ENCODE results near the gene JPT1. TPM values are rescaled to one million over a fixed set of nuclear protein-coding genes. Genes with fewer than 3 reads are reported as not detected.

The JPT1 gene
- 265 and 275 TPM in 2 replicates for total RNA-seq (2021)
- long read RNA-seq, partial matches to known transcripts = 0 of 8 reads
- long read RNA-seq, other reads (novel, unspliced or antisense) = 8 of 8 reads

DNA sequence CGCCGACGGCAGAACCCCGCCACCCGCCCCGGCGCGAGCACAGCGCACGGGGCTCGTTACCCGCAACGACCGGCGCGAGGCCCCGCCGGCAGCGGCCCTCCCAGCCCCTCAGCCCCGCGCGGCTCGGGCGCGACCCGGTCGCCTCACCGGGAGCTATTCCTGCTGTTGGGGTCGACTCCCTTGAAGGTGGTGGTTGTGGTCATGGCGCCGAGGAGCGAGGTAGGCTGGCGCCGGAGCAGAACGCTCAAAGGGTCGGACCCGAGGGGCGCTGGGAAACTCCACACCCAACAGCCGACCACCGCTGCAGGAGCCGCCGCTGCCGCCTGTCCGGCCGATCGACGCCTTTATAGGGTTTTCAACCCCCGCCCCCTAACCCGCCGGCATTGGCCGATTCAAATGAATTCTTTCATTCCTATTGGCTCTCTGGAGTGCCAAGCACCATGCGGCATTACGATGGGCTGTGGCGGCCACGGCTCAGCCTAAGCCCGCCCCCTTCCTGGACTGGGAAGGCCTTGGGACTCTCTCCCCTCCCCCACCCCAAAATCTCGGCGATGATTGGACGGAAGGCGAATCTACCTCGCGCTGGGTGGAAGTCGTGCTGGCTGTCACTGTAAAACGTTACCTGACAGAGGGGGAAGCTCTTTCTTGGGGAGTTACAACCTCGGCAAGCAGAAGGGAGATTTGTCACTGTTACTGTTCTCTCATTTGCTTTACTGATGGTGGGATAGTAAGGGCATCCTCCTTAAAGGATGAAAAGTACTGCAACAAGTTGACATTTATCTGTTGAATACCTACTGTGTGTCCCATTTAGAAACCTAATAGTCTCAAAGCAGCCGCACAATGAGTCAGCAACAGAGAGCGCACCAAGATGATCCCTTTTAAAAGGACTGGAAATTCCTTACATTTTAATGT is at the start of gene JPT1:
Gene JPT1, minus strand, starts transcription at position 318 of the 912 bp plus-strand sequence. Its CDS starts 115 bp downstream, at position 203.
- Mint-ChIP-seq H3K36me3 (ENCODE audit: insufficient read depth in 1 of 3, low read depth in 3 of 3) (peaks cover 15 to 32% (median 16%) of the 10 kb centered on the region in 3 experiments), H3K4me1 (peaks cover 27 to 45% of the 10 kb centered on the region in 2 experiments), H3K27ac (peak within 1 kb of the TSS; percentile 89 to 96 (median 94)), H3K27me3 (ENCODE audit: low read depth) (peaks cover 2% of the 10 kb centered on the region; the same call in 1 of the 2 replicates), H3K9me3 (peaks cover 0 to 8% of the 10 kb centered on the region in 2 experiments; a peak in 2 of 5 replicates), H3K4me3 (peak within 1 kb of the TSS; percentile 94 to 99)
- H3K9ac ChIP-seq (ENCODE audit: extremely low read depth, insufficient read length, low read length) = peak within 1 kb of the TSS; percentile 90
- no peak within 1 kb of the TSS for H2BK20ac ChIP-seq (ENCODE audit: low read depth, low read length, poor library complexity, severe bottlenecking)
- peaks cover 36% of the 10 kb centered on the region for H3K79me2 ChIP-seq (ENCODE audit: insufficient read depth, low read length)
- no peak within 1 kb of the TSS for H2AK5ac ChIP-seq (ENCODE audit: insufficient read length, low read length)
- no peak within 1 kb of the TSS for H3T11ph ChIP-seq (ENCODE audit: low read length)
- no CpG with 5 or more reads among the region's 67 CpGs for WGBS (ENCODE audit: extremely low coverage, insufficient read length, low lambda C conversion rate)
- DNase-seq = peak; percentile 100
- no peak within 1 kb of the TSS for H2BK12ac ChIP-seq (ENCODE audit: insufficient read length, low read depth, low read length)
- no peak within 1 kb of the TSS for H3K23ac ChIP-seq (ENCODE audit: insufficient read length, low read depth, low read length)
- no peaks in the 10 kb centered on the region for H3K4me1 ChIP-seq (ENCODE audit: insufficient read depth, low read length)
- peaks cover 8% of the 10 kb centered on the region for H3K23me2 ChIP-seq (ENCODE audit: insufficient read length, low read depth, low read length, poor library complexity, severe bottlenecking)
- H3K14ac ChIP-seq (ENCODE audit: insufficient read depth, low read length) = peak within 1 kb of the TSS; percentile 67
- peak within 1 kb of the TSS; percentile 95 for H3K4me2 ChIP-seq (ENCODE audit: insufficient read depth, insufficient read length, low read length)
- no peaks in the 10 kb centered on the region for H3K27me3 ChIP-seq (ENCODE audit: insufficient read depth, low read length)
- H2BK15ac ChIP-seq (ENCODE audit: low read depth, low read length) = no peak within 1 kb of the TSS
- no peaks in the 10 kb centered on the region for H3K79me1 ChIP-seq (ENCODE audit: insufficient read depth, low read depth, low read length, poor library complexity, severe bottlenecking)
- no peak within 1 kb of the TSS for H2AFZ ChIP-seq (ENCODE audit: low read length)
- H3K27ac ChIP-seq (ENCODE audit: insufficient read length, low read depth, low read length) = no peak within 1 kb of the TSS
- H3K18ac ChIP-seq (ENCODE audit: insufficient read length, low read depth, low read length) = peak within 1 kb of the TSS; percentile 39
- H4K8ac ChIP-seq (replicated peaks; ENCODE audit: insufficient read length, low read depth, low read length) = no peak within 1 kb of the TSS
- H3K56ac ChIP-seq (ENCODE audit: insufficient read length, low read depth, low read length) = no peak within 1 kb of the TSS
- TF ChIP-seq, protein P1, sequence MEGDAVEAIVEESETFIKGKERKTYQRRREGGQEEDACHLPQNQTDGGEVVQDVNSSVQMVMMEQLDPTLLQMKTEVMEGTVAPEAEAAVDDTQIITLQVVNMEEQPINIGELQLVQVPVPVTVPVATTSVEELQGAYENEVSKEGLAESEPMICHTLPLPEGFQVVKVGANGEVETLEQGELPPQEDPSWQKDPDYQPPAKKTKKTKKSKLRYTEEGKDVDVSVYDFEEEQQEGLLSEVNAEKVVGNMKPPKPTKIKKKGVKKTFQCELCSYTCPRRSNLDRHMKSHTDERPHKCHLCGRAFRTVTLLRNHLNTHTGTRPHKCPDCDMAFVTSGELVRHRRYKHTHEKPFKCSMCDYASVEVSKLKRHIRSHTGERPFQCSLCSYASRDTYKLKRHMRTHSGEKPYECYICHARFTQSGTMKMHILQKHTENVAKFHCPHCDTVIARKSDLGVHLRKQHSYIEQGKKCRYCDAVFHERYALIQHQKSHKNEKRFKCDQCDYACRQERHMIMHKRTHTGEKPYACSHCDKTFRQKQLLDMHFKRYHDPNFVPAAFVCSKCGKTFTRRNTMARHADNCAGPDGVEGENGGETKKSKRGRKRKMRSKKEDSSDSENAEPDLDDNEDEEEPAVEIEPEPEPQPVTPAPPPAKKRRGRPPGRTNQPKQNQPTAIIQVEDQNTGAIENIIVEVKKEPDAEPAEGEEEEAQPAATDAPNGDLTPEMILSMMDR (conservative IDR thresholded peaks at IDR 0.05) = no peak
- H2BK120ac ChIP-seq (ENCODE audit: low read depth, low read length, poor library complexity, severe bottlenecking) = no peak within 1 kb of the TSS
- H2BK5ac ChIP-seq (ENCODE audit: insufficient read length, low read length) = no peak within 1 kb of the TSS
- H4K20me1 ChIP-seq (ENCODE audit: control insufficient read depth, insufficient read depth, insufficient read length) = no peaks in the 10 kb centered on the region
- H4K5ac ChIP-seq (ENCODE audit: insufficient read length, low read depth, low read length) = no peak within 1 kb of the TSS
- no peak within 1 kb of the TSS for H3K4ac ChIP-seq (ENCODE audit: low read depth, low read length)
- H4K91ac ChIP-seq (ENCODE audit: insufficient read length, low read depth, low read length) = no peak within 1 kb of the TSS
- no peaks in the 10 kb centered on the region for H3K9me3 ChIP-seq (ENCODE audit: control insufficient read depth, low read depth, low read length)

Measured in H9 (cell line).